ENCODE results near the gene TYRP1. TPM values are rescaled to one million over a fixed set of nuclear protein-coding genes. Genes with fewer than 3 reads are reported as not detected.

Gene TYRP1
- total RNA-seq, 4 donors from 2014 or later: 0.81 to 2.2 TPM; not detected in 2

DNA sequence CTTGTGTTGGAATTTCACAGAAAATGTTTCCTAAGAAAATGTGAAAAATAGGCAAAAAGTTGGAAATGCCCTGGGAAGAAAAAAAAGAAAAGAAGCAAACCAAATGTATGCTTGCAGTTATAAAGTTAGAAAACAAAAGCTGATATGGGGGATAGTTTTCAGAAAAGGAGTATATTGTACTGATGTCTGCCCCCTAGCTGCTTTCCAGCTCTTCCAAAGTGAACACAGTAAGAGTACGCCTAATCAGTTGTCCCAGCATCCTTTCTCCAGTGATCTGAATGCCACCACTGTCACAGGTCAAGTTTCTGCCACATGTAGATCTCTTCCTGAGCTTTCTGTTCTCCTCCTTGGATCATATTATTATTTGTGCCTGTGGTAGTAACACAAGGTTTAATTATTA is 5.8 kb downstream of the TYRP1 start:
- Histone ChIP-seq H3K9me3 (no peaks in the 10 kb centered on the region), H3K27ac (peak overlapping the region in 1 of 4 donors; percentile 39), H3K36me3 (no peaks in the 10 kb centered on the region), H3K4me1 (peaks cover 6 to 37% (median 7%) of the 10 kb centered on the region in 3 donors), H3K27me3 (no peaks in the 10 kb centered on the region), H3K4me3 (no peak overlapping the region)
- WGBS, 2 donors (ENCODE audit: low coverage in 1 of 2): 73 to 100% methylated on average over 1 of the region's 1 CpG
- TF ChIP-seq POLR2A (IDR thresholded peaks at IDR 0.05) (no peak), EP300 (IDR thresholded peaks at IDR 0.05) (no peak), POLR2AphosphoS5 (IDR thresholded peaks at IDR 0.05) (no peak)
- TF ChIP-seq, protein P1, sequence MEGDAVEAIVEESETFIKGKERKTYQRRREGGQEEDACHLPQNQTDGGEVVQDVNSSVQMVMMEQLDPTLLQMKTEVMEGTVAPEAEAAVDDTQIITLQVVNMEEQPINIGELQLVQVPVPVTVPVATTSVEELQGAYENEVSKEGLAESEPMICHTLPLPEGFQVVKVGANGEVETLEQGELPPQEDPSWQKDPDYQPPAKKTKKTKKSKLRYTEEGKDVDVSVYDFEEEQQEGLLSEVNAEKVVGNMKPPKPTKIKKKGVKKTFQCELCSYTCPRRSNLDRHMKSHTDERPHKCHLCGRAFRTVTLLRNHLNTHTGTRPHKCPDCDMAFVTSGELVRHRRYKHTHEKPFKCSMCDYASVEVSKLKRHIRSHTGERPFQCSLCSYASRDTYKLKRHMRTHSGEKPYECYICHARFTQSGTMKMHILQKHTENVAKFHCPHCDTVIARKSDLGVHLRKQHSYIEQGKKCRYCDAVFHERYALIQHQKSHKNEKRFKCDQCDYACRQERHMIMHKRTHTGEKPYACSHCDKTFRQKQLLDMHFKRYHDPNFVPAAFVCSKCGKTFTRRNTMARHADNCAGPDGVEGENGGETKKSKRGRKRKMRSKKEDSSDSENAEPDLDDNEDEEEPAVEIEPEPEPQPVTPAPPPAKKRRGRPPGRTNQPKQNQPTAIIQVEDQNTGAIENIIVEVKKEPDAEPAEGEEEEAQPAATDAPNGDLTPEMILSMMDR (IDR thresholded peaks at IDR 0.05): peak in 1 of 4 experiments; percentile 37
- ATAC-seq: no peak

GRCh38 chr9:12699529-12699928 is 6.3 kb downstream of the TYRP1 start:
- no peak for ATAC-seq
- no peak overlapping the region for H3K4me3 ChIP-seq
- no peaks in the 10 kb centered on the region for H3K27me3 ChIP-seq
- TF ChIP-seq EP300 (IDR thresholded peaks at IDR 0.05): no peak
- TF ChIP-seq, protein P1 (IDR thresholded peaks at IDR 0.05): no peak
- TF ChIP-seq POLR2AphosphoS5 (IDR thresholded peaks at IDR 0.05): no peak
- TF ChIP-seq POLR2A (IDR thresholded peaks at IDR 0.05): no peak
- H3K4me1 ChIP-seq: peaks cover 6 to 37% (median 7%) of the 10 kb centered on the region in 3 donors
- no peak overlapping the region for H3K27ac ChIP-seq
- no peaks in the 10 kb centered on the region for H3K36me3 ChIP-seq
- no peaks in the 10 kb centered on the region for H3K9me3 ChIP-seq

DNA sequence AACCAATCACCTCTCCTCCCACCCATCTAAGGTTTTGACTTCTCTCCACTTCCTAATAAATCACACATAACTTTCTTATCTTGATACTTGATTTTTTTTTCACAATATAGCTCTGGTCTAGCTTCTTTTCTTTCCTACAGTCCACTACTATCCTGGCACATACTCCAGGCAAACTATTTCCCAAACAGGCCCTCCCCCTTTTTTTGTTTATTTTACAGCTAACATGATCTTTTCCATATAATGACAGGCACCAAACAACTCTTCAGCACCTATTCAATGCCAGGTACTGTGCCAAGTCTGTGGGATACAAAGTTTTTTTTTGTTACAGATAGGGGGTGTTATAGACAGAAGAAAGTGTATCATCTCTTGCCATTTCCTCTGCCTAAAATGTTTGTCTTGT is 7.9 kb downstream of the TYRP1 start:
- no peaks in the 10 kb centered on the region for H3K27me3 ChIP-seq
- H3K27ac ChIP-seq: no peak overlapping the region
- ATAC-seq: no peak
- H3K4me1 ChIP-seq: peaks cover 5 to 24% (median 6%) of the 10 kb centered on the region in 3 donors
- TF ChIP-seq POLR2AphosphoS5 (IDR thresholded peaks at IDR 0.05) (no peak), POLR2A (IDR thresholded peaks at IDR 0.05) (no peak), EP300 (IDR thresholded peaks at IDR 0.05) (no peak)
- TF ChIP-seq, protein P1 (IDR thresholded peaks at IDR 0.05): no peak
- no peaks in the 10 kb centered on the region for H3K36me3 ChIP-seq
- H3K4me3 ChIP-seq: no peak overlapping the region
- no peaks in the 10 kb centered on the region for H3K9me3 ChIP-seq

DNA sequence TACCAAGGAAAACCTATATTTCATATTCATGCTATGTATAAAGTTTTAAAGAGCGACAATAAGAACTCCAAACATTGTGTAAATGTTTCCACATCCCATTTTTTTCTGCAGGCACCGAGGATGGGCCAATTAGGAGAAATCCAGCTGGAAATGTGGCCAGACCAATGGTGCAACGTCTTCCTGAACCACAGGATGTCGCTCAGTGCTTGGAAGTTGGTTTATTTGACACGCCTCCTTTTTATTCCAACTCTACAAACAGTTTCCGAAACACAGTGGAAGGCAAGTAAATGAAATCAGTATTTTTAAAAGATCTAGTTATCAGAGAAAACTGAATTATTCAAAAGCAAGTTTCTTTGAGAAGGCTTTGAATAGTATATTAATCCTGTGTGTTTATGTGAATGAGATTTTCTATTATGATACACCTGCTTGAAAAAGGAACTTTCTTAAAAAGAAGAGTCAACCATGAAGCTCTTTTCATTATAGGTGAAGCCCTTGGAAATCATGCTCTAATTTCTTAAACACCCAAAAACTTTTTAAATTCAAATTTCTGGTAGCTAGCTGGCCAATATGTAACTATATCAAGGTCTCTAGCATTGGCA is 9.1 kb downstream of the TYRP1 start:
- ATAC-seq: peak; percentile 65
- no peak overlapping the region for H3K4me3 ChIP-seq
- no peaks in the 10 kb centered on the region for H3K9me3 ChIP-seq
- TF ChIP-seq POLR2A (IDR thresholded peaks at IDR 0.05) (no peak), POLR2AphosphoS5 (IDR thresholded peaks at IDR 0.05) (peak; percentile 30), EP300 (IDR thresholded peaks at IDR 0.05) (no peak)
- TF ChIP-seq, protein P1 (IDR thresholded peaks at IDR 0.05): peak; percentile 12 to 54 (median 33)
- H3K27ac ChIP-seq: no peak overlapping the region
- H3K36me3 ChIP-seq: no peaks in the 10 kb centered on the region
- no peaks in the 10 kb centered on the region for H3K27me3 ChIP-seq
- H3K4me1 ChIP-seq: peaks cover 5 to 16% (median 6%) of the 10 kb centered on the region in 3 donors
- WGBS, 2 donors (ENCODE audit: low coverage in 1 of 2): 11 to 60% methylated on average over 6 of the region's 6 CpGs

GRCh38 chr9:12703996-12704395 is 10.8 kb downstream of the TYRP1 start:
- 0 to 9% methylated on average over 1 of the region's 1 CpG for WGBS, 2 donors (ENCODE audit: low coverage in 1 of 2)

More at GRCh38 chr9:12703996-12704395, 10.8 kb downstream of the TYRP1 start:
- no peaks in the 10 kb centered on the region for H3K4me1 ChIP-seq
- ATAC-seq: no peak
- H3K36me3 ChIP-seq: no peaks in the 10 kb centered on the region
- no peaks in the 10 kb centered on the region for H3K27me3 ChIP-seq
- no peaks in the 10 kb centered on the region for H3K9me3 ChIP-seq
- H3K27ac ChIP-seq: no peak overlapping the region
- H3K4me3 ChIP-seq: no peak overlapping the region
- no peak for TF ChIP-seq POLR2AphosphoS5 (IDR thresholded peaks at IDR 0.05)
- no peak for TF ChIP-seq EP300 (IDR thresholded peaks at IDR 0.05)
- TF ChIP-seq, protein P1 (IDR thresholded peaks at IDR 0.05): no peak
- no peak for TF ChIP-seq POLR2A (IDR thresholded peaks at IDR 0.05)

Data from gastroesophageal sphincter (tissue), 4 donors.